Right ventricle myocardium inferior (tissue), 1 donor: ENCODE measurements around the gene CUX1. TPM values are rescaled to one million over a fixed set of nuclear protein-coding genes. Genes with fewer than 3 reads are reported as not detected.
"Not testable (repeated sequence)": the region's sequence is repeated elsewhere in the genome, so short reads cannot be mapped to it uniquely, and the experiment has no call there.

ENCODE experiments used
- ATAC-seq: fragments of 200-7000 bp; cut with Tn5 transposase; one replicate; pipeline ENCODE4 v1.9.1; 2020; ENCODE audit warnings: mild to moderate bottlenecking, moderate library complexity
- DNase-seq: peaks from one replicate; pipeline ENCODE4 v3.0.0; 2021; ENCODE audit errors: missing footprints
- intact Hi-C: fragments of 100-400 bp; cut with DNase I; formaldehyde crosslinking; loops from one replicate; pipeline ENCODE4 v1.11.0; 2022
- total RNA-seq: library from RNA; stranded (reverse); fragmentation: NEBNext Ultra II Directional; extraction: Animal tissue kit (Norgen Biotek cat#: 25700); gene quantifications from one replicate; pipeline ENCODE4 v1.2.1, GENCODE V29; 2021
- donor health status: DM: no; HTN: yes; CAD: no; lungs with severe emphysema.

Gene CUX1
- total RNA-seq, 1 donor from 2014 or later = 107 TPM

GRCh38 chr7:101819913-101820522, 2.6 kb downstream of the CUX1 start:
- ATAC-seq = no peak
- DNase-seq = no peak
- intact Hi-C loops = loop anchor here (2.0 to 10.0 kb wide), 6 partner anchors 25 to 417 kb away; no protein-coding TSS in a partner anchor

- ATAC-seq (no peak), DNase-seq (no peak)
- intact Hi-C loops = no loop called here
Measured at GRCh38 chr7:101820703-101821102, 3.3 kb downstream of the CUX1 start.

- intact Hi-C loops, ATAC-seq: not testable (repeated sequence)
Measured at GRCh38 chr7:101822632-101823031, 5.2 kb downstream of the CUX1 start.

GRCh38 chr7:101823096-101823495, 5.7 kb downstream of the CUX1 start:
- no peak for DNase-seq
- ATAC-seq = no peak
- intact Hi-C loops = no loop called here

More at GRCh38 chr7:101822632-101823031, 5.2 kb downstream of the CUX1 start:
- not testable (repeated sequence) for DNase-seq

- DNase-seq = no peak
- no peak for ATAC-seq
- intact Hi-C loops = no loop called here
Measured at GRCh38 chr7:101823596-101823995, 6.2 kb downstream of the CUX1 start.

GRCh38 chr7:101824440-101824839, 7.0 kb downstream of the CUX1 start:
- intact Hi-C loops = no loop called here
- ATAC-seq (no peak), DNase-seq (no peak)

GRCh38 chr7:101826081-101826835, 8.8 kb downstream of the CUX1 start:
- intact Hi-C loops = no loop called here
- DNase-seq (no peak), ATAC-seq (no peak)

GRCh38 chr7:101828301-101829020, 11.0 kb downstream of the CUX1 start:
- DNase-seq = no peak
- ATAC-seq = no peak
- intact Hi-C loops = no loop called here

GRCh38 chr7:101829374-101829773, 11.9 kb downstream of the CUX1 start:
- DNase-seq (no peak), ATAC-seq (no peak)
- intact Hi-C loops = no loop called here

GRCh38 chr7:101829821-101830220, 12.4 kb downstream of the CUX1 start:
- DNase-seq = no peak
- ATAC-seq = no peak
- intact Hi-C loops = no loop called here

GRCh38 chr7:101831396-101831795, 14.0 kb downstream of the CUX1 start:
- DNase-seq, intact Hi-C loops, ATAC-seq: not testable (repeated sequence)

- intact Hi-C loops = no loop called here
- no peak for ATAC-seq
- DNase-seq = no peak
Measured at GRCh38 chr7:101832205-101832631, 14.8 kb downstream of the CUX1 start.

GRCh38 chr7:101832685-101833375, 15.4 kb downstream of the CUX1 start:
- ATAC-seq (no peak), DNase-seq (no peak)
- intact Hi-C loops = no loop called here

- no peak for ATAC-seq
- intact Hi-C loops = no loop called here
- DNase-seq = no peak
Measured at GRCh38 chr7:101833799-101834198, 16.4 kb downstream of the CUX1 start.

GRCh38 chr7:101835136-101835535, 17.7 kb downstream of the CUX1 start:
- no peak for ATAC-seq
- intact Hi-C loops = no loop called here
- no peak for DNase-seq

- DNase-seq, ATAC-seq, intact Hi-C loops: not testable (repeated sequence)
Measured at GRCh38 chr7:101837433-101837832, 20.0 kb downstream of the CUX1 start.

- intact Hi-C loops = no loop called here
- ATAC-seq (peak; percentile 85), DNase-seq (no peak)
Measured at GRCh38 chr7:101838837-101839483, 21.5 kb downstream of the CUX1 start.

- ATAC-seq = no peak
- intact Hi-C loops = no loop called here
- no peak for DNase-seq
Measured at GRCh38 chr7:101841328-101841727, 23.9 kb downstream of the CUX1 start.
